Tongue (tissue), 2 donors: ENCODE results near the gene FRMD1. TPM values are rescaled to one million over a fixed set of nuclear protein-coding genes. Genes with fewer than 3 reads are reported as not detected.

ENCODE experiments used
- DNase-seq: peaks from one replicate; pipeline ENCODE4 v3.0.0-alpha.2; 2015
- total RNA-seq: library from RNA; depleted of rRNA; stranded (reverse); fragments of >200 nt; gene quantifications from one replicate; pipeline ENCODE4 v1.2.3, GENCODE V29; 2014

FRMD1 gene
- total RNA-seq, 1 donor from 2014 or later, result 0.41 TPM

DNA sequence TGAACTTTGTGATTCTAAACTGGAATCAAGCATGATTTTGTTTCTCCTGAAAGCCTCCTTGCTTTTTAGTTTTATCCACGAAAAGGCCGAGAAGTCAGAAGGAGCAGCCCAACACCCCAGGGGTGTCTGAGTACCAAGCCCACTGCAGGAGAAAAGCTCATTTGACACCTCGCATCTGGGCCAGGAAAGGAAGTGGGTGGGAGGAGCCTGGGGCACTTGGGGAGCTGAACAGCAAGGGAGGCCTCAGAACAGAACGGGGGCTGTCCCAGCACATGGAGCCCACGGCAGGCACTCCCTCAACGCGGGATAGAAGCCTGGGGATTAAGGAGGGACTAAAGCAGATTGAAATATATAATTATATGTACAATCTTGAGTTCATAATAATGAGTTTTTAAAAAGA lies 75.0 kb downstream of the FRMD1 start:
- DNase-seq, result no peak

Other genes with a start within 250 kb of the FRMD1 start
- 0.82 TPM for gene KIF25, start 81.5 kb downstream of the FRMD1 start, total RNA-seq
- 2.4 TPM for gene DACT2, start 240.6 kb upstream of the FRMD1 start, total RNA-seq